HG02798 (cell line): ENCODE data around the gene CPT1A.
A peak's percentile ranks its signal among the peaks of the same experiment; 100 is the strongest.

Source experiments
- ATAC-seq: cut with Tn5 transposase; IDR thresholded peaks from one replicate; pipeline ENCODE4 v1.9.1; 2021; ENCODE audit warnings: mild to moderate bottlenecking; ENCODE audit not compliant: unreplicated experiment, poor library complexity

The CPT1A gene

DNA sequence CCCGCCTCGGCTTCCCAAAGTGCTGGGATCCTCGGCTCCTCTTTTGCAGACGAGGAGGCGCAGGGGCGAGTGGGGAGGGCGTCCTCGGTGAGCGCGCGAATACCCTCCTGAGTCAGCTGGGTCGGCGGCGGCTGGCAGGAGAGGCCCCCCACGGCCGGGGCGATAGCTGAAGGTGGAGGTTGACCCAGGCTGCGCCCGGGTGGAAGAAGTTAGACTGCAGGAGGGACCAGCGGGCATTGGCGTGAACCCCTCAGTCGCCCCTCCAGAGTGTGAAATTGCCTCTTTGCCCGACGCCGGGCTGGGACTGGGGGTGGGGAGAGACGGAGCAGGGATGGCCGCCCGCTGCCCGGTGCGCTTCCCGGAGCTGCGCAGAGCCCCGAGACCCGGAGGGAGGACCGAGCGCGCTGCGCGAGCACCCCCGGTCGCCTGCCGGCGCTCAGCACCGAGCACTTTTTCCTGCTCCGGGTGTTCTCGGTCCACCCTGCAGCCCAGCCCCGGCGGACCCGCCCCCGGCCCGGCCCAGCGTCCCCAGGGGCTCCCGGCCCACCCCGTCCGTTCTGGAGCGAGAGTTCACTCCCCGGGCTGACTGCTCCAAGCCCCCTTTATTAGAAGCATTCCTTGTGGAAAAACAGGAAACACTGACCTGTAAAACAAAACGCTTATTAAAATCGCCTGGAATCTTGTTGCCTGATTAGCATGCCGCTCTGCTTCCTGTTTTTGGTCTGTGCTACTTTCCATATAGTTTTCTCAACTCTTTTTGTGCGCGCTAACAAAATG lies 13.7 kb upstream of the CPT1A start:
- no peak for ATAC-seq

DNA sequence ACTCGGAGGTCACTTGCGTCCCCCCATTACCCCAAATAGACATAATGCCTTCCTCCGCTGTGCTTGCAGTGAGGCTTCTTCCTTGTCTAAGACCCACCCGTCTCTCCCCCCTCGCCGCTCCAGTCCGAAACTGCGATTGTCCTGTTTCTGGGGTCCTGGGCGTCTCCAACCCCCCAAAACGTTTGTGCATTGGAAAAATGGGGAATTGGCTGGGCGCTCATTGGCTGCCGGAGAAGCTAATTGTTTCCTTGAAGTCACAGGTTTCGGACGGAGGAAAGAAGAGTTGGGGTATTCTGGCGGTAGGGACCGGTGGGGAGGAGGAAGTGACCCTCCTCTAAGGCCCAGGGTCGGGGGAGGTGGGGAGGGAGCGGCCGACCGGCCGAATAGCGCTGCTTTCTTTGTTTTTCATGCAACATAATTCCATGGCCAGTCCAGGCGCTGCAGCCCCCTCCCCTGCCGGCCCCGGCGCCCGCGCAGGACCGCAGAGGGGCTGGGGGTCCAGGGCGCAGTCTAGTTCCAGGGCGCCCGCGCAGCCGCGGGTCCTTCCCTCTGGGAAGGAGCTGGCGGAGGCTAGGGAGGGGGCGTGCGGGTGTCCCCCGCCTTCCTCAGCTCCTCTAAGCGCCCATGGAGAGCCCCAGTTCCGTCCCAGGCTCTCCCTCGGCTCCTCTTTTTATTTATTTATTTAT lies 12.7 kb upstream of the CPT1A start:
- no peak for ATAC-seq

DNA sequence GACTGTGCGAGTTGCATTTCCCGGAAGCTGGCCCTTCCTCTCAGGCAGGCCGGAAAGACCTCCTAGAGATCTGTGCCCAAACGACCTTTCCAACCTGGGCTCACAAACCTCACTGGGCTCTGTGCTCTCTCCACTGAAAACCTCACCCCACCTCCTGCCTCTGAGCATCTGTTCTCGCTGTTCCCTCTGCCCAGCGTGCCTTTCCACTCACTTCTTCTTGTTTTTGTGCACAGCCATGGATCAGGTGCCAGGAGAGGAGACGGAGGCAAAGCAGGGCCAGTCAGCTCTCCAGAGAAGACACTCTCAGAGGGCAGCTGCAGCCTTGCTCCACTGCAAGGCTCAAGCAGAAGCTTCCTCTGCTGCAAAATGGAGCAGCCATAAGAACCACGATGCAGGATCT lies 10.9 kb upstream of the CPT1A start:
- no peak for ATAC-seq

DNA sequence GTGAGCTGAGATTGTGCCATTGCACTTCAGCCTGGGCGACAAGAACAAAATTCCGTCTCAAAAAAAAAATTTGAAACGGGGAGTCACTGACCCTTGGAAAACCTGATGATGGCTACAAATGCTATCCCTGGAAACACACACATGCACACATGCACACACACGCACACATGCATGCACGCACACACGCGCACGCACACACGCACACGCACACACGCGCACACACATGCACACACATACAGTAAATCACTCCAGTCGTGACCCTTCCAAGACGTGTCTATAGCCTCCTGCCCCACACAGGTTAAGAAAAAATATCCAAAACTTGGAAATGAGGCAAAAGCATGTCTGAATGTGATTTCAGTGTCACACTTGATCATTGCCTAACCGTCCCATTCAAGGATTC lies 6.7 kb upstream of the CPT1A start:
- ATAC-seq, result no peak

DNA sequence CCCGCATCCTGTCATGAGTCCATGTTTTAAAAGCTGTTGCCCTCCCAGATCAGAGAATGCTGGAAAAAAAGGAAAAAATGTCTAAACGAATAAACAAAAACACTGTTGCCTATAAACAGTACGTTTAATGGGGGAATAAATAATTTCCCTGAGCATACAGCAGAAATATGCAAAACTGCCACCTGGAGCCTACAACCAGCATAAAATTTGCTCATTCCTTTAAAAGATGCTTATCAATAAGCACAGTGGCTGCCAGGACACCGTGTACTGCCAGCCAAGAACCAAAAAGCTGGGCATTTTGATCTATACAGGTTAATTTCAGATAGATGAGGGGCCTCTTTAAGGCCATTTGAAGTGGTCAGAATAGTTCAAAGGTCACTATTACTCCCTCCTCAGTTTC lies 5.7 kb upstream of the CPT1A start:
- no peak for ATAC-seq

DNA sequence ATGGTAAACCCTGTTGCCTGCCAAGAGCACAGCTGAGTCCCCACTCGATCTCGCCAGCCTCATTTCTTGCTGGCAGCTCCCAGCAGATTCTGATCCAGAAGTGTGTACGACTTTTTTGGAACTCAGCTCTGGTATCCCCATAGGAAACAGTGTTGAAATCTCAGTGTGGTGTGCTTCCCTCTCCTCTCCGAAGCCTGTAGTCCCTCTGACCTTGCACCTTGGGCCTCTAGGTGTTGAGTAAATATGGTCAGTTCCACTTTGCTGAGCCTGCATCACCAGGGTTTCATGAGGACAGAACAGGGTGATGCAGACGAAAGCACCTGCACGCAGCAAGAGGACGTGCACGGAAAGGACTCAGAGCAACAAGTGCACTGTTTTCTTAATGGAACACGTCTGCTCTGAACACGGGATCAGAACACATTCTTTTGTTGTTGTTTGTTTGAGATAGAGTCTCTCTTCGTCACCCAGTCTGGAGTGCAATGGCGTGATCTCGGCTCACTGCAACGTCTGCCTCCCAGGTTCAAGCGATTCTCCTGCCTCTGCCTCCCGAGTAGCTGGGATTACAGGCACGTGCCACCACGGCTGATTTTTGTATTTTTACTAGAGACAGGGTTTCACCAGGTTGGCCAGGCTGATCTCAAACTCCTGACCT lies 3.8 kb upstream of the CPT1A start:
- no peak for ATAC-seq

DNA sequence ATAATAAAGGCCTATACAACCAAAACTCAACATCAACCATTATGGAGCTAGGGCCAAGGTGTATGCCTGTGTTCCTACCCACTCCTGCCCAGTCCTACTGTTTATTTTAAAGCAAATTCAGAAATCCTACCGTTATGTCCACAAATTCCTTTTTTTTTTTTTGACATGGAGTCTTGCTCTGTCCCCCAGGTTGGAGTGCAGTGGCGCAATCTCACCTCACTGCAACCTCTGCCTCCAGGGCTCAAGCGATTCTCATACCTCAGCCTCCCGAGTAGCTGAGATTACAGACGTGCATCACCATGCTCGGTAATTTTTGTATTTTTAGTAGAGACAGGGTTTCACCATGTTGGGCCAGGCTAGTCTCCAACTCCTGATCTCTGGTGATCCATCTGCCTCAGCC lies 3.1 kb upstream of the CPT1A start:
- no peak for ATAC-seq

DNA sequence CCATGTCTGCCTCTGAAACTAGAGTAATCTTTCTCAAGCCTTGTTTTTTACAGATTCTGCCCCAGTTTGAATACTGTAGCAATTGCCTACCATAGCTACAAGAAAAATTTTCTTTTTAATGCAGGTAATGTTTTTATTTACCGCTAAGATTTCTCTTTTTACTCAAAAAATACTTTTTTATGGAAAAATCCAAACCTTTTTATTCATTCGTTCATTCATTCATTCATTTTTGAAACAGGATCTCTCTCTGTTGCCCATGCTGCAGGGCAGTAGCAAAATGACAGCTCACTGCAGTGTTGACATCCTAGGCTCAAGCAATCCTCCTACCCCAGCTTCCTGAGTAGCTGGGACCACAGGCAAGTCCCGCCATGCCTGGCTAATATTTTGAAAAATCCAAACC lies 2.7 kb upstream of the CPT1A start:
- ATAC-seq, result no peak

DNA sequence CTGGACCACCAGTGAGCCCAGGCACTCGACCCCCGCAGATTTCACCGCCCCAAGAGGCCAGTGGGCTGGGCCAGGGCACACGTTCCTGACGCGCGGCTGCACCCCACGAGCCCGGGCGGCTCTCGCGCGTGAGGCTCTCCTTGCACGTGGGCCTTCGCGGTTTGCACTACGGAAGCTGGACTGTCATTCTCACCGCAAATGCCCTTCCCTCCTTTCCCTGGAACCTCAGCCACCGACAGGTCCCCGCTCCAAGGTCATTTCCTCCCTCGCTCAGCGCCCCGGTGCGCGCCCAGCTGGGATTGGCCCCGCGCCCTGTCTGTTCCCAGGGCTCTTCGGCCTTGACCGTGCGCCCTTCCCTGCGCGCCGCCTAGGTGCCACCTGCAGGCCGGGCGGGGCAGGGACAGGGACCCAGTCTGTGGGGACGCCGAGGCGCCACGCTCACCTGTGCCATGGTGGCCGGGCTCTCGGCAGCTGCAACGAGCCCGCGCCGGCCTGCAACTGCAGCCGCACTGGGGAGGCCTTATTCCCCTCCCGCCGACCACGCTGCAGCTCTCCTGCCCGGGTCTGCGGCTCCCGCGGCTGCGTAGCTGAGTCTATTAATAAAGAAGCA lies 2.1 kb upstream of the CPT1A start:
- ATAC-seq, result peak; percentile 44

DNA sequence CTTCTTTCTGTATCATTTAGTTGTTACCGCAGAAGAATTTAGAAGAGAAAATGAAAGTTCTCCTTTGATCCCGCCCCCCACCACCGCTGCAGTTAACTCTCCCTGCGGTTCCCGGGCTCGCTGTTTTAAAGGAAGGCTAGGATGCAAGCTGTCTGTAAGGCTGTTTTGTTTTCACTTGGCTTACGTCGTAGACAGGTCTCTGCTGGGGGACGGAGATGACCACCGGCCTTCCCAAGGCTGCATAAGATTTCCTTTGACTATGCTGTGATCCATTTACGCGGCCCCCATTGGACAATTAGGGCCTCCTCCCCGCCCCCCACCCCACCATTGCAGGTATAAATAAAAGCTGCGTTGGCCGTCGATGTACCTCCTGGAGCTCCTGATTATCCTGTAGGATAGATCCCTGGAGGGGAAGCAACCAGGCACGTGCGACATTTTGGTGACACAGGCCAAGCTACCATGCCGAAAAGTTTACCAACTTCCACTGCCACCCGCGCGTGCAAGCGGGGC lies 1.4 kb upstream of the CPT1A start:
- no peak for ATAC-seq

DNA sequence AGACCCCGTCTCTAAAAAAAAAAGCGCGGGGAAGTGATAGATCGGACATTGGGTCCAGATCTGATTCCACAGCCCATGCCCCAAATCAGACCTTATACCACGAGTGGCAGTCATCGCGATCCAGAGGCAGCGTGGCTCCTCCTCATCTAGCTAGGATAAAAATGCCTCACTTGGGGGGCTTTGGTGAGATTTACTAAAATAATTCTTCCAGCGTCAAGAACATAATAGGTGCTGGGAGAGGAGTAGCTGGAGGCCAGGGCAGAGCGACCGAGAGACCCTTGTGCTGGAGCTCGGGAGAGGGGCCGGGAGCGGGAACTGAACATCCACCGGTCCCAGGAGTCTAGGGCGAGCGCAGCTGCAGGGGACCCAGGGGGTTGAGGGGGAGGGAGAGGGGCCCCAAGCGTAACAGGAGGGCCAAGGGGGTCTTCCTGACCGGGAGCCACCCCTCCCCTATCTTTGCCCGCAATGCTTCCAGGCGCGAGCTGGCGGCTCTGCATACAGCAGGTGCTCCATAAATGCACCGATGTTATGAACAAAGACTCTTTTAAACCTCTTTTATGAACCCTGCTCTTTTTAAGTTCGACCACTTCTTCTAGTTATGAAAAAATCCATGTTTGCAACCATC lies 823 bp upstream of the CPT1A start:
- ATAC-seq, result no peak

DNA sequence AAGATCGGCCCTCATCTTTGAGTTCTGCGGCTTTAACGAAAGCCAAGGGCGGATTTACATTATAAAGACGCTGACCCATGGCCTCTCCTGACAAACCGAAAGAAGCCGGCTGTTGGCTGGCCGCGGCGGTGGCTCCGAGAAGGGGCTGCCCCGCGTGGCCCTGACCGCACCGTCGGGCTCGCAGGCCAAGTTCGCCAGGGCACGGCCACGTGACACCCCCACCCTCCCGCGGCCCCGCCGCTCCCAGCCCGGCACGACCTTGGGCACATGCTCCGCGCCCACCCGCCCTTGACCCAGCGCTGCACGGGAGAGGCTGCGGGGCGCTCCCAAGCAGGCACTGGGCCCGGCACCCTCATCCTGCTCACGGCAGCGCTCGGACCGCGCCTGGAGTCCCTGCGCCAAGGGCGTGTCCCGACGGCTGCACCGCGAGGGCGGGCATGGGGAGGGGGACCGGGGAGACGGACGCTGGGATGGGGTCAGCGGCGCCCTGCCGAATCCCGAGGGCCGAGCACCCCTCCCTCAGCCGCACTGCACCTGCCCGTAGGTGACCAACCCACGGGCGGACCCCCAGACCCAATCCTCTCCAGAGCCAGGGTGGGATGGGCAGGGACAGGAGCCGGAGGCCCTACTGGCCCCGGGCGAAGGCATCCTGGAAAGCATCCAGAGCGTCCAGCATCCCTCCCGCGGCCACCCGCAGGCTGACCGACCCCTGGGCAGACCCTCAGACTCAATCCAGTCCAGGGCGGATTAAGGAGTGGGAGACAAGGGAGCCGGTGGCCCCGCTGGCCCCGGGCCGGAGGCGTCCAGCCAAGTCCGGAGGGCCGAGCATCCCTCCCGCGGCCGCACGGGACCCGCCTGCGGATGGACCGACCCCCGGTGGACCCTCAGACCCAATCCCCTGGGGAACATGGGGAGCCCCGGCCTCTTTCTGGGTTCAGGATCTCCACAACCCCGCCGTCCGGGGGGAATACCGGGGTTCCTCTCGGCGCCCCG lies 759 bp downstream of the CPT1A start:
- ATAC-seq, result no peak

DNA sequence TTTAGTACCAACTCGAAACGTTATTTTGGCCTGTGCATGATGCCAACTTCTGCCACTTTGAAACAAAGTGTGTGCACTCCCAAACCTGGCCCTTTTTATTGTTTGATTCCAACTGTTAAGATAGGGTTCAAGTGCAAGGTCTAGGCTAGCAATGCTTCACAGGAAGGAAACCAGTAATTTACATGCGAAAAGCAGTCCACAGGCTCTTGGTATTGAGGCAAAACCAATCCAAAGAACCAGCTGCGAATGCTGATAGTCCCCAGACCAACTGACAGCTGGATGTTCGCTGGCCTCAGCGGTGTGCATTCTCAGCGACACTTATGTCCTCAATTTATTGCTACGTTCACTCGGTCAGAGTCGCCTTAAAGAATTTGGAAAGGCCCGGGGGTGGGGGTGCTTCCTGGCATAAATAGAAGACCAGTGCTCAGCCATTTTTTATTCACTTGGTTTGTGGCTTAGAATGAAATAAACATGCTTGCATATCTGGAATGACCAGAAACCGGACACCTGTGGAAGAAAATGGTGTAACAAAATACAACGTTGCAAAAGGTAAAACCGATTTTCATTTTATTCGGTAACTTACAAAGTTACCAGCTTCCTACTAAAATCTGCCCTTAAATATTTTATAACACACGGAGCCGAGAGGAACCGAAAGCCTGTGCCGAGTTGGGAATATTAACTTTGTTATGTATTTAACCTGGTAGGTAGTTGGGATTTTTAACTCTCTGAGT lies 1.6 kb downstream of the CPT1A start:
- ATAC-seq, result no peak

DNA sequence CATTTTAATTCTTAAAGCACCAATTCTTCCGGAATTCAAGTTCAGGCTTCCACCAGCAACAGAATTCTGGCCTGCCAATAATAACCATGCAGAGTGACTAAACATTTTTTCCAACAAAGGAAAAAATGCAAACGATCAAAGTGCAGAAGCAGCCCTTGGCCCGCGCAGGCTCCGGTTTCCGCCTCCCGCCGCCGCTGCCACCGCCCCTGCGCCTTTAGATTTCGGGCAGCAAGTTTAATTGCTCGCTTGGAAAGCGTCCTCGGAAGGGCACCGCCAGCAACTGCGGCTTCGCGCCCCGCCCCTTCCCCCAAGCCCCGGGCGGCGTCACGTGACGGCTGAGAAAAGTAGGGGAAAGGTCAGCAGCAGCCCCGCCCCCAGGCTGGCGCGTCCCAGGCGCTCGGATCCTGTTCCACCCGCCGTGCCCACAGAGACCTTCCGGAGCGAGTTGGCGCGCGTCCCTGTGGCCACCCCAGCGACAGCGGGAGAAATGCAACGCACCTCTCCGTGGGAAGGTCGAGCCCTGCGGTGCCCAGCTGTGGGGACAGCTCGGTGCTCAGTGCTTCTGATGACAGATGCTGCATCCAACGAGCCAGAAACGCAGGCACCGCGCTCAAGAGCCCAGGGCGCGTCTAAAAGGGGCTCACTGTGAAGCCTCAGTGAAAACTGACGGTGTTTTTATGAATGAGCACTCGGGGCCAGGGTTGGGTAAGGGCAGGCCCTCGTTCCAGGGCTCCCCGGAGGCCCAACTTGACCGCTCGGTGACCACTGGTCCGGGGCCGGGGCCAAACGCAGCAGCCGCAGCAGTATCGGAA lies 2.5 kb downstream of the CPT1A start:
- peak; percentile 59 for ATAC-seq

DNA sequence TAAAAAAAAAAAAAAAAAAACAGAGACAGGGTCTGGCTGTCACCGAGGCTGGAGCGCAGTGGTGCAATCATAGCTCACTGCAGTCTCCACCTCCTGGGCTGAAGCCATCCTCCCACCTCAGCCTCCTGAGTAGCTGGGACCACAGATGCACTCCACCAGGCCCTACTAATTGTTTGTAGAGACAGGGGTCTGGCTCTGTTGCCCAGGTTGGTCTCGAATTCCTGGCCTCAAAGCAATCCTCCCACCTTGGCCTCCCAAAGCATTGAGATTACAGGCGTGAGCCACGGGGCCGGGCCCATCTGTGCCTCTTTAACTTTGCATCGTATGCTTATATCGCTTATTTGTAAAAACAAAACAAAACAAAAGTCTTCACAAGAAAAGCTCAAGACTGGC lies 3.1 kb downstream of the CPT1A start:
- no peak for ATAC-seq

DNA sequence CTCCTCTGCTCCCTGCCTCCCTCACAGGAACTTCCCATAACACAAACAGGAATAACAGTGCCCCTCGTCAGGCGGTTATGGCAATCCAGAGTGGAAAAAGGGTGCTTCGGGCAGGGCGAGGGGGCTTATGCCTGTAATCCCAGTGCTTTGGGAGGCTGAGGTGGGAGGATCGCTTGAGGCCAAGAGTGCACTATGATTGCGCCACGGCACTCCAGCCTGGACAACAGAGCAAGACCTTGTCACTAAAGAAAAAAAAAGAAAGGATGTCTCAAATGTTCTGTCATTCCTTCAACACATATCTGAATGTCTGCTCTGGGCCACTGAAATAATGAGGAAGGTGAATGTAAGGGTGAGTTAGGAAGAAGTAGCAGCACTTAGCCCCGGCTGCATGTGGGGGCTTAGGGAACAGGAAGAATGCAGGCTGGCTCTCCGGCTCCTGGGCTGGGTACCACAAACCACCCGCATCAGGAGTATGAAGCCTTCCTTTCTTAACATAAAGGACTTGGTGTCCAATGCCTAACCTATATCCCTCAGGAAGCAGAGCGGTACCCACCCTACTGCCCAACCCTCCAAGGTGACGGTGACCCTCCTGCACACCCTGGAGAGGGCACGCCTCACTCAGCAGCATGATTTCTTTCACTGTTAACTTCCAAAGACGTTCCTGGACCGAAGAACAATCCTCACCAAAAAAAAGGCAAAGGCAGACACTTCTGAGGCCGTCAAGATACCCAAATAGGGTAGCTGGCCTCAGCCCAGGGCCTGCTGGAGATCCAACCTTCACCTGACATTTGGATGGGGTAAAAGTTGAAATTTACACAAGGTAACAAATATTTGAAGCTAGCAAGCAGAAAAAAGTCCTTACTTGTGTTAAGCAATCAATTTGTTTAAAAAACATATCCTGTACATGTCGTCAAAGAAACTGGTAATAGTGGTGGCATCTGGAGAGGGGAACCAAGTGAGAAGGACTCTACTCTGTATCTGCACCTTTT lies 3.8 kb downstream of the CPT1A start:
- ATAC-seq, result no peak

DNA sequence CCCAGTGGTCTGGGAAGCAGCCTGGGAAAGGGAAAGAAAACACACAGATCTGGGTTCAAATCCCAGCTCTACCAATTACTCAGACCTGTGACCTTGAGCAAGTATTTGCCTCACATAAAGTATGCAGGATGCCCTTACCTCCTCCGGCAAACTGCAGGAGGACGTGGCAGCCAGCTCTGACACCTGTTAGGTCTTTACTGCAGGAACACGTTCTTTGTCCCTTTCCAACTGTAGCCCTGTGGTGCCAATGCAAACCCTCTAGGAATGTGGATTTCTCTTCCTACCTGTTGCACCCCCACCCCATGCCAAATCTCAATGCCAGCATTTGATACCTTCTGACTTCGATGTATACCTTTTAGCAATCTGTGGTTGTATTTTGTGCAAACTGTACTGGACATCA lies 6.0 kb downstream of the CPT1A start:
- ATAC-seq, result no peak
